ENCODE measurements around the gene COL25A1.
"Not testable (repeated sequence)": the region's sequence is repeated elsewhere in the genome, so short reads cannot be mapped to it uniquely, and the experiment has no call there.

COL25A1 gene

GRCh38 chr4:109044431-109044830, 258.0 kb downstream of the COL25A1 start:
- DNase-seq = no peak

- no peak for DNase-seq
Observed at GRCh38 chr4:109043286-109043685, 259.2 kb downstream of the COL25A1 start.

- no peak for DNase-seq
Observed at GRCh38 chr4:109041463-109042360, 260.7 kb downstream of the COL25A1 start.

- DNase-seq = no peak
Observed at GRCh38 chr4:109040441-109040840, 262.0 kb downstream of the COL25A1 start.

- no peak for DNase-seq
Observed at GRCh38 chr4:109037026-109037425, 265.4 kb downstream of the COL25A1 start.

GRCh38 chr4:109033993-109034392, 268.5 kb downstream of the COL25A1 start:
- DNase-seq = no peak

GRCh38 chr4:109032671-109033070, 269.8 kb downstream of the COL25A1 start:
- no peak for DNase-seq

- no peak for DNase-seq
Observed at GRCh38 chr4:109029987-109030386, 272.5 kb downstream of the COL25A1 start.

- DNase-seq = no peak
Observed at GRCh38 chr4:109027016-109027500, 275.4 kb downstream of the COL25A1 start.

GRCh38 chr4:109026588-109026987, 275.9 kb downstream of the COL25A1 start:
- no peak for DNase-seq

- DNase-seq = no peak
Observed at GRCh38 chr4:109025471-109026076, 276.9 kb downstream of the COL25A1 start.

- DNase-seq = no peak
Observed at GRCh38 chr4:109022961-109023360, 279.5 kb downstream of the COL25A1 start.

- DNase-seq = not testable (repeated sequence)
Observed at GRCh38 chr4:109021630-109022029, 280.8 kb downstream of the COL25A1 start.

GRCh38 chr4:109020861-109021260, 281.6 kb downstream of the COL25A1 start:
- DNase-seq = no peak

- DNase-seq = no peak
Observed at GRCh38 chr4:109016200-109016599, 286.3 kb downstream of the COL25A1 start.

- no peak for DNase-seq
Observed at GRCh38 chr4:109015413-109015810, 287.0 kb downstream of the COL25A1 start.

- no peak for DNase-seq
Observed at GRCh38 chr4:109014593-109015412, 287.7 kb downstream of the COL25A1 start.

GRCh38 chr4:109012286-109012880, 290.1 kb downstream of the COL25A1 start:
- no peak for DNase-seq

- DNase-seq = no peak
Observed at GRCh38 chr4:109011241-109012026, 291.0 kb downstream of the COL25A1 start.

GRCh38 chr4:109010521-109010920, 291.9 kb downstream of the COL25A1 start:
- DNase-seq = no peak

GRCh38 chr4:109009909-109010308, 292.5 kb downstream of the COL25A1 start:
- DNase-seq = no peak

- DNase-seq = no peak
Observed at GRCh38 chr4:109007976-109008375, 294.5 kb downstream of the COL25A1 start.

All from CD4-positive, alpha-beta T cell treated with Interleukin-15 for 1 hour (primary cell).